K562 (cell line): ENCODE data around the gene ZFAND3. TPM values are rescaled to one million over a fixed set of nuclear protein-coding genes. Genes with fewer than 3 reads are reported as not detected.

Experiments
- ARNT ChIP-seq, 2 experiments: fragments of 450-650 bp; IDR thresholded peaks; 2 replicates each; pipeline ENCODE4 v1.6.1; 2016; ENCODE audit warnings: mild to moderate bottlenecking in 1 of 2
- CBX5 ChIP-seq: IDR thresholded peaks from 2 replicates; pipeline ENCODE4 v1.6.1; 2014; ENCODE audit warnings: low read depth, borderline replicate concordance
- CTCFL ChIP-seq: IDR thresholded peaks from 2 replicates; pipeline ENCODE4 v1.6.1; 2011; ENCODE audit warnings: borderline replicate concordance, low read depth, mild to moderate bottlenecking, moderate library complexity, low read length; ENCODE audit not compliant: insufficient read depth, poor library complexity, severe bottlenecking
- ETV5 ChIP-seq: sonication (generic); formaldehyde crosslinking; IDR thresholded peaks from 2 replicates; pipeline ENCODE4 v1.4.0; 2020; ENCODE audit warnings: low read depth, mild to moderate bottlenecking, missing genetic modification reagents
- EZH2 ChIP-seq: IDR thresholded peaks from 2 replicates; pipeline ENCODE4 v1.6.1; 2012; ENCODE audit warnings: low read depth, mild to moderate bottlenecking, inconsistent platforms, low read length, borderline replicate concordance
- GATA2 ChIP-seq: sonication (generic); formaldehyde crosslinking; IDR thresholded peaks from 2 replicates; pipeline ENCODE4 v1.4.0; 2020; ENCODE audit warnings: mild to moderate bottlenecking, missing genetic modification reagents
- NELFE ChIP-seq: IDR thresholded peaks from 2 replicates; pipeline ENCODE4 v1.6.1; 2011; ENCODE audit warnings: mild to moderate bottlenecking; ENCODE audit not compliant: insufficient read depth, insufficient read length
- NUFIP1 ChIP-seq: fragments of 450-650 bp; IDR thresholded peaks from 2 replicates; pipeline ENCODE4 v1.6.1; 2018; ENCODE audit not compliant: partially characterized antibody
- PHF20 ChIP-seq: fragments of 450-650 bp; IDR thresholded peaks from 2 replicates; pipeline ENCODE4 v1.6.1; 2018; ENCODE audit not compliant: partially characterized antibody
- RFX5 ChIP-seq: IDR thresholded peaks from 2 replicates; pipeline ENCODE4 v1.6.1; 2011; ENCODE audit warnings: low read depth, mild to moderate bottlenecking, improper control_type of control experiment, low read length
- SAP30 ChIP-seq: fragments of 200-600 bp; sonication (generic); IDR thresholded peaks from 2 replicates; pipeline ENCODE4 v1.6.1; 2012; ENCODE audit warnings: borderline replicate concordance, low read depth, mild to moderate bottlenecking, moderate library complexity, low read length, control low read depth, inconsistent platforms; ENCODE audit not compliant: insufficient read depth, poor library complexity, severe bottlenecking
- SLC30A9 ChIP-seq: fragments of 250-450 bp; sonication (Bioruptor Pico); IDR thresholded peaks from 2 replicates; pipeline ENCODE4 v1.8.0; 2022; ENCODE audit warnings: mild to moderate bottlenecking, moderate library complexity
- SMARCC2 ChIP-seq: fragments of 450-650 bp; IDR thresholded peaks from 2 replicates; pipeline ENCODE4 v1.6.1; 2017; ENCODE audit warnings: antibody characterized with exemption, moderate library complexity, mild to moderate bottlenecking, low read depth
- TCF7 ChIP-seq: sonication (generic); IDR thresholded peaks from 2 replicates; pipeline ENCODE4 v1.6.1; 2016; ENCODE audit warnings: antibody characterized with exemption, borderline replicate concordance
- ZBTB33 ChIP-seq: sonication (generic); formaldehyde crosslinking; IDR thresholded peaks from 2 replicates; pipeline ENCODE4 v1.8.1; 2023; ENCODE audit warnings: mild to moderate bottlenecking, missing genetic modification reagents
- ZC3H8 ChIP-seq: fragments of 450-650 bp; IDR thresholded peaks from 2 replicates; pipeline ENCODE4 v1.6.1; 2017
- ZFP30 ChIP-seq: fragments of 250-450 bp; sonication (Bioruptor Pico); IDR thresholded peaks from 2 replicates; pipeline ENCODE4 v1.8.0; 2022; ENCODE audit warnings: moderate library complexity, mild to moderate bottlenecking, inconsistent platforms, borderline replicate concordance
- polyA plus RNA-seq, 8 experiments: library from polyadenylated mRNA; depleted of rRNA in 4 of 8; stranded (reverse) in 5 of 8; unstranded in 3 of 8; fragments of >200 nt; fragmentation: Nextera tagmentation in 2 of 8; fragmentation: Illumina TruSeq in 1 of 8; extraction: Ambion mirVana in 2 of 8; extraction: Trizol in 1 of 8; gene quantifications; 2 replicates each; pipeline versions ENCODE4 v1.2.1 to v1.2.3, GENCODE V29; 2011 to 2014; ENCODE audit warnings: inconsistent platforms in 1 of 8, missing spikeins in 1 of 8
- total RNA-seq, 7 experiments: library from RNA; depleted of rRNA in 6 of 7; stranded (reverse); fragments of >200 nt in 6 of 7; fragmentation: Illumina TruSeq in 2 of 7; extraction: Trizol in 2 of 7; gene quantifications; 2 replicates each; pipeline versions ENCODE4 v1.2.1 to v1.2.3, GENCODE V29; 2011 to 2021; ENCODE audit warnings: low replicate concordance in 1 of 7
- TF ChIP-seq, protein P1 (sequence below): IDR thresholded peaks from 2 replicates; pipeline ENCODE4 v1.6.1; 2011; ENCODE audit not compliant: insufficient read length; ENCODE audit errors: extremely low read depth
- TF ChIP-seq, protein P2 (sequence below): fragments of 450-650 bp; formaldehyde crosslinking; IDR thresholded peaks from 2 replicates; pipeline ENCODE4 v1.4.0; 2020; ENCODE audit warnings: mild to moderate bottlenecking, moderate library complexity
- TF ChIP-seq, protein P3 (sequence below): fragments of 450-650 bp; formaldehyde crosslinking; conservative IDR thresholded peaks from 2 replicates; pipeline ENCODE4 v1.4.0; 2022; ENCODE audit warnings: mild to moderate bottlenecking, missing genetic modification characterization

ZFAND3 gene
- total and polyA plus RNA-seq, 9 of the 15 experiments (the other 6 are each of a cell fraction or from before 2014, with no cell fraction given): 0.81 to 26.6 (median 11.8) TPM

DNA sequence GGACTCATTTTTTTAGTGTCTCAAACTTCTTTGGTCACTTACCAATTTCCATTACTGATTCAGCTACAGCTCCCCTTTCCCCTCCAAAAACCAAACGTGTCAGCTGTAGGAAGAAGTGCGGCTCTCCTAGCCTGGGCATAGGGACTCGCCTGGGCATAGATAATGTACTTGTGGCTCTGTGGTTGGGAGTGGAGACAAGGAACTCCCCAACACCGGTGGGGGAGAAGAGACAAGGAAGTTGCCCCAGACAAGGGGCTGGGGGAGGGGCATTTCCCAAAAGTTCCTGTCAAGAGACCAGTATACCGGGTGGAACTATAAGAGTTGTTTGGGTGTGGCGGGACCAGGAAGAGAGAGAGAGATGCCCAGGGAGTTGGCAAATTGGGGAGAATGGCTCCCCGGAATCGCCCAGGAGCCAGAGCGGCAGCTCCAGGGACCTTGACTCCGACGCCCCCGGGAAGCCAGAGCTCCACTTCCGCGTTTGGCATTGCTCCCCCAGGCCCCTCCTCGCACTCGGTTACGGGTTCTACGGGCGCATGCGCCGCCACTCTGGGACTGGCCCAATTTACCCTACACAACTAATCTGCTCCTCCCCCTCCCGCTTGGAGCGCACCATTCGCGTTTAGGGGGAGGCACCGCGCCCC lies 871 bp upstream of the ZFAND3 start (continued):
- TF ChIP-seq, protein P1, sequence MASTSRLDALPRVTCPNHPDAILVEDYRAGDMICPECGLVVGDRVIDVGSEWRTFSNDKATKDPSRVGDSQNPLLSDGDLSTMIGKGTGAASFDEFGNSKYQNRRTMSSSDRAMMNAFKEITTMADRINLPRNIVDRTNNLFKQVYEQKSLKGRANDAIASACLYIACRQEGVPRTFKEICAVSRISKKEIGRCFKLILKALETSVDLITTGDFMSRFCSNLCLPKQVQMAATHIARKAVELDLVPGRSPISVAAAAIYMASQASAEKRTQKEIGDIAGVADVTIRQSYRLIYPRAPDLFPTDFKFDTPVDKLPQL: peak; percentile 40
- TF ChIP-seq TCF7 (no peak), ETV5 (peak; percentile 34), CBX5 (no peak), CTCFL (no peak), NELFE (no peak), SMARCC2 (peak; percentile 67; the same call in 1 of the 2 replicates), ZBTB33 (CRISPR knock-in tag) (peak; percentile 29; the same call in 1 of the 2 replicates), ARNT (IDR thresholded peaks at IDR 0.05) (peak; percentile 14 to 76; a peak in 2 of 4 replicates), RFX5 (no peak), NUFIP1 (no peak), SAP30 (peak; percentile 5), ZFP30 (CRISPR knock-in tag) (no peak; the same call in 1 of the 2 replicates), PHF20 (peak; percentile 91), EZH2 (no peak), ZC3H8 (no peak), SLC30A9 (CRISPR knock-in tag) (no peak), GATA2 (no peak)
- TF ChIP-seq, protein P2, sequence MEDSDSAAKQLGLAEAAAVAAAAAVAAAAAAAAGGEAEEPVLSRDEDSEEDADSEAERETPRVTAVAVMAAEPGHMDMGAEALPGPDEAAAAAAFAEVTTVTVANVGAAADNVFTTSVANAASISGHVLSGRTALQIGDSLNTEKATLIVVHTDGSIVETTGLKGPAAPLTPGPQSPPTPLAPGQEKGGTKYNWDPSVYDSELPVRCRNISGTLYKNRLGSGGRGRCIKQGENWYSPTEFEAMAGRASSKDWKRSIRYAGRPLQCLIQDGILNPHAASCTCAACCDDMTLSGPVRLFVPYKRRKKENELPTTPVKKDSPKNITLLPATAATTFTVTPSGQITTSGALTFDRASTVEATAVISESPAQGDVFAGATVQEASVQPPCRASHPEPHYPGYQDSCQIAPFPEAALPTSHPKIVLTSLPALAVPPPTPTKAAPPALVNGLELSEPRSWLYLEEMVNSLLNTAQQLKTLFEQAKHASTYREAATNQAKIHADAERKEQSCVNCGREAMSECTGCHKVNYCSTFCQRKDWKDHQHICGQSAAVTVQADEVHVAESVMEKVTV (CRISPR knock-in tag): 0 out of 2 replicates have a peak, but pooled peaks have one; percentile 19
- TF ChIP-seq, protein P3, sequence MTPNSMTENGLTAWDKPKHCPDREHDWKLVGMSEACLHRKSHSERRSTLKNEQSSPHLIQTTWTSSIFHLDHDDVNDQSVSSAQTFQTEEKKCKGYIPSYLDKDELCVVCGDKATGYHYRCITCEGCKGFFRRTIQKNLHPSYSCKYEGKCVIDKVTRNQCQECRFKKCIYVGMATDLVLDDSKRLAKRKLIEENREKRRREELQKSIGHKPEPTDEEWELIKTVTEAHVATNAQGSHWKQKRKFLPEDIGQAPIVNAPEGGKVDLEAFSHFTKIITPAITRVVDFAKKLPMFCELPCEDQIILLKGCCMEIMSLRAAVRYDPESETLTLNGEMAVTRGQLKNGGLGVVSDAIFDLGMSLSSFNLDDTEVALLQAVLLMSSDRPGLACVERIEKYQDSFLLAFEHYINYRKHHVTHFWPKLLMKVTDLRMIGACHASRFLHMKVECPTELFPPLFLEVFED (CRISPR knock-in tag): peak; percentile 75
